NCI-H82 (cell line): ENCODE measurements around the gene BPTF.
"Not testable (repeated sequence)": the region's sequence is repeated elsewhere in the genome, so short reads cannot be mapped to it uniquely, and the experiment has no call there.

Experiments used
- DNase-seq: peaks from one replicate; lab custom pipeline; 2025; lab: John Stamatoyannopoulos, UW

Gene BPTF

DNA sequence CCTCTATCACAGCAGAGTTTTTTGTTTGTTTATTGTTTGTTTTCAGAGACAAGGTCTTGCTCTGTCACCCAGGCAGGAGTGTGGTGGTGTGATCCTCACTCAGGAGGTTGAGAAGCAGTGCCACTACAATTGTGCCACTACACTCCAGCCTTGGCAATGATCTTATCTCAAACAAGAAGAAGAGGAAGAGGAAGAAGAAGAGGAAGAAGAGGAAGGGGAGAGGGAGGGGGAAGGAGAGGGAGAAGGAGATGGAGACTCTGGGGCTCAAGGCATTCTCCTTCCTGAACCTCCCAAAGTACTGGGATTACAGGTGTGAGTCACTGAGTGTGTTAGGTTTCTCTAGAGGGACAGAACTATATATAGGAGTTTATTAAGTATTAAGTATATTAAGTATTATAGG, 188.1 kb downstream of the BPTF start:
- no peak for DNase-seq

DNA sequence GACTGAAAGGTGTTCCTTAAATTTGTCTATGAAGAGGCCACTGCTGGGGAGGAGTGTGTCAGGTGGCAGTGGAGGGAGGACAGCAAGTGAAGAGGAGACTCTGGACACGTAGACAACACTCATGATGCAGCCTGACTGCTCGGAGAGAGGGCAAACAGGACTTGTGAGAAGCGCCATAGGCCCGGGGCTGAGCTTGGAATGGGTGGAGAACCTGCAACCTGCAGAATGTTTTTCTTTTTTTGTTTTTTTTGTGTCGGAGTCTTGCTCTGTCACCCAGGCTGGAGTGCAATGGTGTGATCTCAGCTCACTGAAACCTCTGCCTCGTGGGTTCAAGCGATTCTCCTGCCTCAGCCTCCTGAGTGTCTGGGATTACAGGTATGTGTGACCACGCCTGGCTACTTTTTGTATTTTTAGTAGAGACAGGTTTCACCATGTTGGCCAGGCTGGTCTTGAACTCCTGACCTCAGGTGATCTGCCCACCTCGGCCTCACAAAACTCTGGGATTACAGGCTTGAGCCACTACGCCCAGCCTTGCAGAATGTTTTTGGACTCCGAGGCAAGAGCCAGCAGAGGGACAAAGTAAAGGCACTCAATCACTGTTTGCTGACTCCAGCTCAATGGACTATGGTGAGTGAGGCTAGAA, 189.9 kb downstream of the BPTF start:
- DNase-seq: no peak

DNA sequence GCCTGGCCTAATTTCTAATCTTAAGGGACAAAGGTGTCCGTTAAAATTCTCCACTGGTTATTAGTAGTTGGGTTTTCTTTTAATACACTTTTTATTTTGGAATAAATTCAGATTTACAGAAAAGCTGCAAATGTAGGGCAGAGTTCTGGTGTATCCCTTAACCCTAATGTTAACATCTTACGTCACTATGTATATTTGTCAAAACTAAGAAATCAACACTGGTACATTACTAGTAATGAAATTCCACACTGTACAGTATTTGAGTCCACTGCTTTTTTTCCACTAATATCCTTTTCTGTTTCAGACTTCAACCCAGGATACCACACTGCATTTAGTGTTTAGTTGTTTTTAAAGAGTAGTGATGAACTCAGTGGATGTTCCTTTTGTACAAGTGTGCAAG, 191.5 kb downstream of the BPTF start:
- no peak for DNase-seq

DNA sequence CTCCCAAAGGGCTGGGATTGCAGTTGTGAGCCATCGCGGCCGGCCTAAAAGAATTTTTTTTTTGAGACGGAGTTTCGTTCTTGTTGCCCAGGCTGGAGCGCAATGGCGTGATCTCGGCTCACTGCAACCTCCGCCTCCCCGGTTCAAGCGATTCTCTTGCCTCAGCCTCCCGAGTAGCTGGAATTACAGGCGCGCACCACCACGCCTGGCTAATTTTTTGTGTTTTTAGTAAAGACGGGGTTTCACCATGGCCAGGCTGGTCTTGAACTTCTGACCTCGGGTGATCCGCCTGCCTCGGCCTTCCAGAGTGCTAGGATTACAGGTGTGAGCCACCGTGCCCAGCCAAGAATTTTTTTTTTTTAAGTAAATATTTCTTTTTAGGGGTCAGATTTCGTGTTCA, 193.2 kb downstream of the BPTF start:
- DNase-seq: not testable (repeated sequence)

DNA sequence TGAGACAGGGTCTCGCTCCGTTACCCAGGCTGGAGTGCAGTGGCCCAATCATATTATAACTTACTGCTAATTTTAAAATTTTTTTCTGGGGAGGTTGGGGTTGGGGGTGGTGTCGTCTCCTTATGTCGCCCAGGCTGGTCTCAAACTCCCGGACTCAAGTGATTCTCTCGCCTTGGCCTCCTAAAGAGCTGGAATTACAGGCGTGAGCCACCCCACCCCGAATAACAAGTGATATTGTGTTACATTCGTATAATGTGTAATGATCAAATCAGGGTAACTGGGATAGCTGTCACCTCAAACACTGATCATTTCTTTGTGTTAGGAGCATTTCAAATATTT, 194.0 kb downstream of the BPTF start:
- DNase-seq: peak; percentile 71

DNA sequence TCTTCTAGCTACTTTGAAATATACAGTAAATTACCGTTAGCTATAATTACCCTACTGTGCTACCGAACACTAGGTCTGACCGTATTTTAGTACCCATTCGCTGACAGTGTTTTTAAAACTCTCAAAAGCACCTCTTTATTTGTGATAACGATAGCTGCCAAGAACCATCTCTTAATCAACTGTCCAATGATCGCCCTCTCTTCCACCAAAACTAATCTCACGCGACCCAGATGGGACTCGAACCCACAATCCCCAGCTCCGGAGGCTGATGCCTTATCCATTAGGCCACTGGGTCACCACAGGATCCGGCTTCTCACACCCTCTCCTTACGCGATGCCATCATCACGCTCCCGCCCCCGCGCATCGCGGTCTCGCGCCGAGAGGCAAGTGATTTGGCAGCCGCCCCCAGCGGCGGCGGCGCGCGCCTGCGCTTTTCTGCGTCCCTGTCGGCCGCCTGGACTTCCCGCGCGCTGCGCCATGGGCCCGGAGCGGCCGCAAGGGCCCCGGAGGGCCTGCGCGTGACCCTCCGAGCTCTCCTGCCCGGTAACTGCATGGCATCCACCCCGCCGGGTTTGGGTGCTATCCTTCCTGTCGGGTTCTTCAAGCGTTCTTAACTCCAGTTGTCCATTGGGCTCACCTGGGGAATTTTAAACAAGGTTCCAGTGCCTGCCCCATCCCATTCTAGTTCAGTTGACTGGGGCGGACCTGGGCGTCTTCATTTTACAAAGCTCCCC, 194.5 kb downstream of the BPTF start:
- peak; percentile 97 for DNase-seq

DNA sequence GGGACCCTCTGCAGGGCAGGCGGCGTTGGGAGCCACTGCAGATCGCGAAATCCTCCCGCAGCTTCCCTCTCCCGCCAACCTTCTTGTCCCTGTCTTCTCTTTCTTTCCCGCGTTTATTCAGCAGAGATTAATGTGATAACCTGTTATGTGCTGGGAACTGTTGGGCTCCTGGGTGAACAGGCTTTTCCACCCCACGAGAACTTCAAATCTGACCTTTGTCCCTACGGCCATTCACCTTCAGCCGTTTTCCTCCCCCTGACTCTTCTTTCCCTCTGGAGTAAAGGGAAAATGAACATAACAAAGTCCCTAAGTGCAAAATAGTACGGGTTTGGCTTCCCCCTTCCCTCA, 195.1 kb downstream of the BPTF start:
- DNase-seq: peak; percentile 81

DNA sequence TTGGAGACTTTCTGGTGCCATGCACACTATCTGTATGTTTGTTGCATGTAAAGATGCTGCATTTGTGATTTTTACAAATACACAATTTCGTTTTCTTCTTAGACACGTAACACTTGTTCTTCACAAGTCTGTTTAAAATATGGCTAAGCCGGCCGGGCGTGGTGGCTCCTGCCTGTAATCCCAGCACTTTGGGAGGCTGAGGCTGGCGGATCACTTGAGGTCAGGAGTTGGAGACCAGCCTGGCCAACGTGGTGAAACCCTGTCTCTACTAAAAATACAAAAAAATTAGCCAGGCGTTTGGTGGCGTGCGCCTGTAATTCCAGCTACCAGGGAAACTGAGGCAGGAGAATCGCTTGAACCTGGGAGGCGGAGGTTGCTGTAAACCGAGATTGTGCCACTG, 195.5 kb downstream of the BPTF start:
- DNase-seq: not testable (repeated sequence)

DNA sequence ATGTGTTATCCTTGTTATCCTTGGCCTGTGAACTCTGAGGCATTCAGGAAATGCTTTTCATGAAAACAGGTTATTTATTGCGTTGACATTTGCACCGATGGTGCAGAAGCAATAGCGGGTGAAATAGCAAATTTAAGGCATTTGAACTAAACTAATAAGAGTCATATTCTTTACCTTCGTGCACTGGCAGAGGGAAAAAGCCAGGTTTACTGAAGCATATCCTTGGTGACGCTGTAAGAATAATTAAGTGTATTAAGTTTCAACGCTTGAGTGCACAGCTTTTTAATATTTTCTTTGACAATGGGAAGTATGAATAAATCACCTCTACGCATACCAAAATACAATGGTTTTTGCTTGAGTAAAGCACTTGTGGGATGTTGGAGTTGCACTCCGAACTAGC, 196.7 kb downstream of the BPTF start:
- no peak for DNase-seq

DNA sequence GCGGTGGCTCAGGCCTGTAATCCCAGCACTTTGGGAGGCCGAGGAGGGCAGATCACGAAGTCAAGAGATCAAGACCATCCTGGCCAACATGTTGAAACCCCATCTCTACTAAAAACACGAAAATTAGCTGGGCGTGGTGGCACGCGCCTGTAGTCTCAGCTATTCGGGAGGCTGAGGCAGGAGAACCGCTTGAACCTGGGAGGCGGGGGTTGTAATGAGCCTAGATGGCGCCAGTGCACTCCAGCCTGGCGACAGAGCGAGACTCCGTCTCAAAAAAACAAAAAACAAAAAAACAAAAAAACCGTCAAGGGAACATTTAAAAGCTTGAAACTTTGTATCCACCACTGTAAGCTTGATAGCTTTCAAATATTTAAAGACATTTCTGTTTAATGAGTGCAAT, 197.2 kb downstream of the BPTF start:
- not testable (repeated sequence) for DNase-seq

DNA sequence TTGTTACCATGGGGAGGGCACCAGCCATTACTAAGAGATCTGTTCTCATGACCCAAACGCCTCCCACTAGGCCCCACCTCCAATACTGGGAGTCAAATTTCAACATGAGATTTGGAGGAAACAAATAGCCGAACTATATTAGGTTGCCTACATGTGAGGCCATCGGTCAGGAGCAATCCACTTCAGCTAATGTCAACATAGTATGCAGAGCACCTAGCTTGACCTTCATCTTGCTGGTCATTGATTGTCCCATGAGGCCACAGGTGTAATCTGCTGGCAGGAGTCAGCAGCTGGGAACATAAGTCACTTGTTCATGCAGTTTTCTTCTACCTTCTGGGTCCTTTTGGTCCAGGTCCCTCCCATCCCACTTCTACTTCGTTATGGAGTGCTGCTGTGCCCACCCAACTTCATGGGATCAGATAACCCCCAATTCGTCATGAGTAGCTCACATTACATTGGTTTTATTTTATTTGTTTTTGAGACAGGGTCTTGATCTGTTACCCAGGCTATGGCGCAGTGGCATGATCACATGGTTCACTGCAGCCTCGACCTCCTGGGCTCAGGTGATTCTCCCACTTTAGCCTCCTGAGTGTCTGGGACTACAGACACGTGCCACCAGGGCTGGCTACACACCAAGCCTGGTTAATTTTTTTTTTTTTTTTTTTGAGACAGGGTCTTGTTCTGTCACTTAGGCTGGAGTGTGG, 204.4 kb downstream of the BPTF start:
- DNase-seq: no peak
